ENCODE results near the gene TUFT1. TPM values are rescaled to one million over a fixed set of nuclear protein-coding genes. Genes with fewer than 3 reads are reported as not detected.
A peak's percentile ranks its signal among the peaks of the same experiment; 100 is the strongest.

Gene TUFT1
- total and polyA plus RNA-seq, 9 of the 15 experiments (the other 6 are each of a cell fraction or from before 2014, with no cell fraction given) = 0.54 to 2.0 (median 1.7) TPM

DNA sequence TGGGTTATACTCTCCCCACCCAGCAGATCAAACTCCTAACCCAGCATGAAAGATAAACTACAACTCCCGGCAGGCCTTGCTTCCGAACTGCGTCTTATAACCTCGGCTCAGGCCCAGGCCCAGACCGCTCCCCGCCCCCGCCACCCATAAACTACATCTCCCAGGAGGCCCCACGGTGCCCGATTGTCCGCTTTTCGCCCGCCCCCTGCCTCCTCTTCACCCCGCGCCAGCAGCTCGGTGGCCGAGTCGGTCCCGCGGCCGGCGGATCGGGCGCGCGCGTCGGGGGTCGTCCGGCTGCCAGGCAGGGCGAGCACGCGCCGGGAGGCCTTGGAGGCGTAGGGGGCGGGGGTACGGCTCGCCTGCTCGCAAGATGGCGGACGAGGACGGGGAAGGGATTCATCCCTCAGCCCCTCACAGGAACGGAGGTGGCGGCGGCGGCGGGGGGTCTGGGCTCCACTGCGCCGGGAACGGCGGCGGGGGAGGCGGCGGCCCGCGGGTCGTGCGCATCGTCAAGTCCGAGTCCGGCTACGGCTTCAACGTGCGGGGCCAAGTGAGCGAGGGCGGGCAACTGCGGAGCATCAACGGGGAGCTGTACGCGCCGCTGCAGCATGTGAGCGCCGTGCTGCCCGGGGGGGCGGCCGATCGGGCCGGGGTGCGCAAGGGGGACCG, 71.9 kb downstream of the TUFT1 start, which contains the start of gene SNX27 (continued):
- TF ChIP-seq, protein P1, sequence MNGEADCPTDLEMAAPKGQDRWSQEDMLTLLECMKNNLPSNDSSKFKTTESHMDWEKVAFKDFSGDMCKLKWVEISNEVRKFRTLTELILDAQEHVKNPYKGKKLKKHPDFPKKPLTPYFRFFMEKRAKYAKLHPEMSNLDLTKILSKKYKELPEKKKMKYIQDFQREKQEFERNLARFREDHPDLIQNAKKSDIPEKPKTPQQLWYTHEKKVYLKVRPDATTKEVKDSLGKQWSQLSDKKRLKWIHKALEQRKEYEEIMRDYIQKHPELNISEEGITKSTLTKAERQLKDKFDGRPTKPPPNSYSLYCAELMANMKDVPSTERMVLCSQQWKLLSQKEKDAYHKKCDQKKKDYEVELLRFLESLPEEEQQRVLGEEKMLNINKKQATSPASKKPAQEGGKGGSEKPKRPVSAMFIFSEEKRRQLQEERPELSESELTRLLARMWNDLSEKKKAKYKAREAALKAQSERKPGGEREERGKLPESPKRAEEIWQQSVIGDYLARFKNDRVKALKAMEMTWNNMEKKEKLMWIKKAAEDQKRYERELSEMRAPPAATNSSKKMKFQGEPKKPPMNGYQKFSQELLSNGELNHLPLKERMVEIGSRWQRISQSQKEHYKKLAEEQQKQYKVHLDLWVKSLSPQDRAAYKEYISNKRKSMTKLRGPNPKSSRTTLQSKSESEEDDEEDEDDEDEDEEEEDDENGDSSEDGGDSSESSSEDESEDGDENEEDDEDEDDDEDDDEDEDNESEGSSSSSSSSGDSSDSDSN (IDR thresholded peaks at IDR 0.05; ENCODE audit: borderline replicate concordance in 1 of 2, low read depth in 2 of 2, low read length in 2 of 2) = 0 out of 4 replicates have a peak, but pooled peaks of 1 of the 2 experiments have one; percentile 22
- TF ChIP-seq PHF20 (IDR thresholded peaks at IDR 0.05; ENCODE audit: partially characterized antibody) = no peak
- TF ChIP-seq NCOR1 (IDR thresholded peaks at IDR 0.05) = no peak
- peak; percentile 36; the same call in 1 of the 2 replicates for TF ChIP-seq SREBF1 (IDR thresholded peaks at IDR 0.05; ENCODE audit: borderline replicate concordance, low read depth, low read length)
- TF ChIP-seq E2F3 (CRISPR knock-in tag; IDR thresholded peaks at IDR 0.05) = peak; percentile 48; the same call in 1 of the 2 replicates
- no peak for TF ChIP-seq SRF (CRISPR knock-in tag; IDR thresholded peaks at IDR 0.05)
- TF ChIP-seq, protein P2, sequence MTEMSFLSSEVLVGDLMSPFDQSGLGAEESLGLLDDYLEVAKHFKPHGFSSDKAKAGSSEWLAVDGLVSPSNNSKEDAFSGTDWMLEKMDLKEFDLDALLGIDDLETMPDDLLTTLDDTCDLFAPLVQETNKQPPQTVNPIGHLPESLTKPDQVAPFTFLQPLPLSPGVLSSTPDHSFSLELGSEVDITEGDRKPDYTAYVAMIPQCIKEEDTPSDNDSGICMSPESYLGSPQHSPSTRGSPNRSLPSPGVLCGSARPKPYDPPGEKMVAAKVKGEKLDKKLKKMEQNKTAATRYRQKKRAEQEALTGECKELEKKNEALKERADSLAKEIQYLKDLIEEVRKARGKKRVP (CRISPR knock-in tag; IDR thresholded peaks at IDR 0.05) = no peak
- TF ChIP-seq, protein P3, sequence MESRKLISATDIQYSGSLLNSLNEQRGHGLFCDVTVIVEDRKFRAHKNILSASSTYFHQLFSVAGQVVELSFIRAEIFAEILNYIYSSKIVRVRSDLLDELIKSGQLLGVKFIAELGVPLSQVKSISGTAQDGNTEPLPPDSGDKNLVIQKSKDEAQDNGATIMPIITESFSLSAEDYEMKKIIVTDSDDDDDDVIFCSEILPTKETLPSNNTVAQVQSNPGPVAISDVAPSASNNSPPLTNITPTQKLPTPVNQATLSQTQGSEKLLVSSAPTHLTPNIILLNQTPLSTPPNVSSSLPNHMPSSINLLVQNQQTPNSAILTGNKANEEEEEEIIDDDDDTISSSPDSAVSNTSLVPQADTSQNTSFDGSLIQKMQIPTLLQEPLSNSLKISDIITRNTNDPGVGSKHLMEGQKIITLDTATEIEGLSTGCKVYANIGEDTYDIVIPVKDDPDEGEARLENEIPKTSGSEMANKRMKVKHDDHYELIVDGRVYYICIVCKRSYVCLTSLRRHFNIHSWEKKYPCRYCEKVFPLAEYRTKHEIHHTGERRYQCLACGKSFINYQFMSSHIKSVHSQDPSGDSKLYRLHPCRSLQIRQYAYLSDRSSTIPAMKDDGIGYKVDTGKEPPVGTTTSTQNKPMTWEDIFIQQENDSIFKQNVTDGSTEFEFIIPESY (CRISPR knock-in tag; IDR thresholded peaks at IDR 0.05) = peak; percentile 40; the same call in 1 of the 2 replicates
- no peak for TF ChIP-seq ZNF778 (CRISPR knock-in tag; IDR thresholded peaks at IDR 0.05)
- TF ChIP-seq ZNF583 (CRISPR knock-in tag; IDR thresholded peaks at IDR 0.05) = 0 out of 2 replicates have a peak, but pooled peaks have one; percentile 37
- TF ChIP-seq, protein P4, sequence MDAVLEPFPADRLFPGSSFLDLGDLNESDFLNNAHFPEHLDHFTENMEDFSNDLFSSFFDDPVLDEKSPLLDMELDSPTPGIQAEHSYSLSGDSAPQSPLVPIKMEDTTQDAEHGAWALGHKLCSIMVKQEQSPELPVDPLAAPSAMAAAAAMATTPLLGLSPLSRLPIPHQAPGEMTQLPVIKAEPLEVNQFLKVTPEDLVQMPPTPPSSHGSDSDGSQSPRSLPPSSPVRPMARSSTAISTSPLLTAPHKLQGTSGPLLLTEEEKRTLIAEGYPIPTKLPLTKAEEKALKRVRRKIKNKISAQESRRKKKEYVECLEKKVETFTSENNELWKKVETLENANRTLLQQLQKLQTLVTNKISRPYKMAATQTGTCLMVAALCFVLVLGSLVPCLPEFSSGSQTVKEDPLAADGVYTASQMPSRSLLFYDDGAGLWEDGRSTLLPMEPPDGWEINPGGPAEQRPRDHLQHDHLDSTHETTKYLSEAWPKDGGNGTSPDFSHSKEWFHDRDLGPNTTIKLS (IDR thresholded peaks at IDR 0.05; ENCODE audit: borderline replicate concordance, low read depth) = peak; percentile 90
- TF ChIP-seq FOXK2 (conservative IDR thresholded peaks at IDR 0.05 in 1 of 2, IDR thresholded peaks at IDR 0.05 in 1 of 2; ENCODE audit: low read depth in 2 of 2) = no peak
- TF ChIP-seq ERF (CRISPR knock-in tag; IDR thresholded peaks at IDR 0.05) = peak; percentile 67; the same call in 1 of the 2 replicates

All from K562 (cell line).